H1 (cell line): ENCODE measurements around the gene OR10R2. TPM values are rescaled to one million over a fixed set of nuclear protein-coding genes. Genes with fewer than 3 reads are reported as not detected.

Experiments used
- CTCF ChIA-PET: fragments of 300-600 bp; sonication (Branson Sonifier 250); formaldehyde crosslinking; loops from one replicate; lab custom pipeline; 2021; ENCODE audit not compliant: partially characterized antibody; lab: Charles Lee
- POLR2A ChIA-PET: fragments of 300-600 bp; sonication (Branson Sonifier 250); formaldehyde crosslinking; loops from one replicate; lab custom pipeline; 2021; ENCODE audit warnings: inconsistent platforms; ENCODE audit not compliant: partially characterized antibody; lab: Charles Lee
- DNase-seq, 2 experiments: peaks; one replicate each; pipeline versions ENCODE4 v3.0.0 to v3.0.0-alpha.2; 2010 to 2022; ENCODE audit warnings: low spot score in 2 of 2, low read depth in 1 of 2, mixed read lengths in 1 of 2
- FAIRE-seq: peaks from 2 replicates; lab custom pipeline; 2011; peaks lifted over from hg19 to GRCh38; lab: Jason Lieb, UNC
- H2AFZ ChIP-seq: 2 replicates; pipeline ENCODE4 v1.8.1; 2012; ENCODE audit warnings: low read length, inconsistent platforms
- H2AK5ac ChIP-seq: 2 replicates; pipeline ENCODE4 v1.6.1; 2013; ENCODE audit warnings: low read depth, low read length
- H2BK120ac ChIP-seq: replicated peaks from 2 replicates; pipeline ENCODE3; 2013; ENCODE audit warnings: low read depth, low read length, inconsistent platforms
- H2BK12ac ChIP-seq: 2 replicates; pipeline ENCODE4 v1.6.1; 2013; ENCODE audit warnings: low read depth, low read length
- H2BK15ac ChIP-seq: 2 replicates; pipeline ENCODE4 v1.6.1; 2013; ENCODE audit warnings: low read length
- H2BK20ac ChIP-seq: 2 replicates; pipeline ENCODE4 v1.6.1; 2013; ENCODE audit warnings: low read length
- H2BK5ac ChIP-seq: 2 replicates; pipeline ENCODE4 v1.6.1; 2013; ENCODE audit warnings: low read depth, low read length
- H3K14ac ChIP-seq: 2 replicates; pipeline ENCODE4 v1.6.1; 2013; ENCODE audit warnings: inconsistent platforms; ENCODE audit not compliant: insufficient read length
- H3K18ac ChIP-seq: 2 replicates; pipeline ENCODE4 v1.6.1; 2013; ENCODE audit warnings: low read length; ENCODE audit errors: extremely low read depth
- H3K23ac ChIP-seq: 2 replicates; pipeline ENCODE4 v1.6.1; 2013; ENCODE audit warnings: inconsistent platforms; ENCODE audit not compliant: insufficient read length
- H3K23me2 ChIP-seq: 2 replicates; pipeline ENCODE4 v1.6.1; 2013; ENCODE audit warnings: low read depth, low read length
- H3K27ac ChIP-seq: 2 replicates; pipeline ENCODE4 v1.6.1; 2011; ENCODE audit warnings: low read depth, low read length, inconsistent platforms
- H3K27me3 ChIP-seq, 4 experiments: replicated peaks in 1 of 4; 1 replicate in 1 of 4; 2 replicates in 3 of 4; pipeline versions ENCODE4 v1.6.1 to v1.8.1; 2011 to 2013; ENCODE audit warnings: low read length in 3 of 4, mild to moderate bottlenecking in 3 of 4, inconsistent platforms in 2 of 4, mixed read lengths in 2 of 4, moderate library complexity in 1 of 4; ENCODE audit not compliant: control insufficient read depth in 3 of 4, insufficient read depth in 3 of 4; ENCODE audit errors: extremely low read depth in 1 of 4
- H3K36me3 ChIP-seq, 4 experiments: 2 replicates each; pipeline versions ENCODE4 v1.6.1 to v1.8.1; 2011 to 2013; ENCODE audit warnings: mild to moderate bottlenecking in 4 of 4, low read length in 3 of 4, moderate library complexity in 2 of 4, control low read depth in 1 of 4, inconsistent platforms in 1 of 4; ENCODE audit not compliant: insufficient read depth in 4 of 4, control insufficient read depth in 2 of 4
- H3K4ac ChIP-seq: replicated peaks from 2 replicates; pipeline ENCODE3; 2013; ENCODE audit warnings: low read length, low read depth, mixed read lengths, inconsistent platforms; ENCODE audit not compliant: insufficient read length
- H3K4me1 ChIP-seq, 4 experiments: replicated peaks in 1 of 4; 1 replicate in 1 of 4; 2 replicates in 3 of 4; pipeline versions ENCODE4 v1.6.1 to v1.8.1; 2011 to 2013; ENCODE audit warnings: low read length in 3 of 4, inconsistent platforms in 2 of 4, mixed read lengths in 1 of 4; ENCODE audit not compliant: insufficient read depth in 4 of 4, control insufficient read depth in 3 of 4
- H3K4me2 ChIP-seq, 2 experiments: 2 replicates each; pipeline versions ENCODE4 v1.6.1 to v1.8.1; 2011 to 2013; ENCODE audit warnings: low read depth in 2 of 2, low read length in 2 of 2, control low read depth in 1 of 2, inconsistent platforms in 1 of 2, mild to moderate bottlenecking in 1 of 2; ENCODE audit not compliant: insufficient read depth in 1 of 2
- H3K4me3 ChIP-seq, 4 experiments: fragments of 200-600, 300-600 bp in 1 of 4; sonication (generic), shearing (Covaris generic), sonication (Bioruptor Twin) in 1 of 4; 2 replicates each; pipeline versions ENCODE4 v1.5.1 to v1.8.1; 2011 to 2016; ENCODE audit warnings: low read length in 4 of 4, low read depth in 3 of 4, control low read depth in 2 of 4, inconsistent platforms in 2 of 4, mild to moderate bottlenecking in 2 of 4, mixed read lengths in 1 of 4, moderate library complexity in 1 of 4; ENCODE audit not compliant: insufficient read depth in 2 of 4; ENCODE audit errors: extremely low read depth in 1 of 4
- H3K56ac ChIP-seq: replicated peaks from 2 replicates; pipeline ENCODE3; 2013; ENCODE audit warnings: low read depth, mild to moderate bottlenecking, mixed read lengths, low read length, inconsistent platforms; ENCODE audit not compliant: insufficient read length
- H3K79me1 ChIP-seq: 2 replicates; pipeline ENCODE4 v1.6.1; 2013; ENCODE audit warnings: low read depth, low read length, control low read depth
- H3K79me2 ChIP-seq, 2 experiments: 2 replicates each; pipeline versions ENCODE4 v1.6.1 to v1.8.1; 2012 to 2013; ENCODE audit warnings: low read length in 2 of 2, mild to moderate bottlenecking in 2 of 2, inconsistent platforms in 1 of 2; ENCODE audit not compliant: insufficient read depth in 2 of 2, control insufficient read depth in 1 of 2
- H3K9ac ChIP-seq, 4 experiments: replicated peaks in 1 of 4; 1 replicate in 1 of 4; 2 replicates in 3 of 4; pipeline versions ENCODE4 v1.6.1 to v1.8.1; 2011 to 2013; ENCODE audit warnings: low read depth in 3 of 4, low read length in 3 of 4, control low read depth in 2 of 4, mild to moderate bottlenecking in 2 of 4, moderate library complexity in 2 of 4, inconsistent platforms in 1 of 4; ENCODE audit errors: extremely low read depth in 1 of 4
- H3K9me3 ChIP-seq, 2 experiments: 2 replicates each; pipeline versions ENCODE4 v1.6.1 to v1.8.1; 2012 to 2013; ENCODE audit warnings: mild to moderate bottlenecking in 2 of 2, moderate library complexity in 2 of 2, control low read depth in 1 of 2, inconsistent platforms in 1 of 2, low read depth in 1 of 2, low read length in 1 of 2, mixed read lengths in 1 of 2; ENCODE audit not compliant: insufficient read depth in 2 of 2
- H4K20me1 ChIP-seq, 2 experiments: replicated peaks in 1 of 2; 2 replicates each; pipeline versions ENCODE3 to v1.8.1; 2011 to 2013; ENCODE audit warnings: inconsistent platforms in 2 of 2, low read length in 2 of 2, mild to moderate bottlenecking in 1 of 2; ENCODE audit not compliant: insufficient read depth in 2 of 2, control insufficient read depth in 1 of 2
- H4K5ac ChIP-seq: 2 replicates; pipeline ENCODE4 v1.6.1; 2013; ENCODE audit warnings: low read length, low read depth, mixed read lengths, inconsistent platforms; ENCODE audit not compliant: insufficient read length
- H4K8ac ChIP-seq: 2 replicates; pipeline ENCODE4 v1.8.0; 2013; ENCODE audit warnings: mild to moderate bottlenecking, moderate library complexity, low read length, inconsistent platforms; ENCODE audit not compliant: insufficient read depth; ENCODE audit errors: extremely low read depth
- H4K91ac ChIP-seq: replicated peaks from 2 replicates; pipeline ENCODE3; 2013; ENCODE audit warnings: low read length, mixed read lengths, inconsistent platforms; ENCODE audit not compliant: insufficient read length
- BACH1 ChIP-seq: IDR thresholded peaks from 2 replicates; pipeline ENCODE4 v1.6.1; 2012; ENCODE audit warnings: low read length, improper control_type of control experiment
- BCL11A ChIP-seq, 2 experiments: IDR thresholded peaks; one replicate each; pipeline ENCODE4 v1.6.1; 2011; ENCODE audit warnings: low read depth in 2 of 2, low read length in 2 of 2, mild to moderate bottlenecking in 2 of 2
- BRCA1 ChIP-seq: IDR thresholded peaks from 2 replicates; pipeline ENCODE4 v1.6.1; 2012; ENCODE audit warnings: low read depth, low read length, improper control_type of control experiment
- CBX8 ChIP-seq: fragments of 300-800, 300-1000 bp; sonication (generic); IDR thresholded peaks from 2 replicates; pipeline ENCODE4 v1.7.1; 2016; ENCODE audit warnings: low read depth, low read length, borderline replicate concordance
- CEBPB ChIP-seq: IDR thresholded peaks from 2 replicates; pipeline ENCODE4 v1.6.1; 2012; ENCODE audit warnings: low read depth, low read length
- CHD2 ChIP-seq: IDR thresholded peaks from 2 replicates; pipeline ENCODE4 v1.6.1; 2012; ENCODE audit warnings: low read length, improper control_type of control experiment
- EP300 ChIP-seq, 2 experiments: IDR thresholded peaks; 1 replicate in 1 of 2; 2 replicates in 1 of 2; pipeline ENCODE4 v1.6.1; 2011 to 2012; ENCODE audit warnings: low read depth in 2 of 2, low read length in 2 of 2, mild to moderate bottlenecking in 2 of 2, borderline replicate concordance in 1 of 2, inconsistent platforms in 1 of 2, moderate library complexity in 1 of 2
- EZH2 ChIP-seq: fragments of 200-600 bp; sonication (generic); IDR thresholded peaks from 2 replicates; pipeline ENCODE4 v1.7.1; 2012; ENCODE audit warnings: low read depth, mild to moderate bottlenecking, moderate library complexity, low read length, inconsistent platforms; ENCODE audit not compliant: severe bottlenecking
- HDAC6 ChIP-seq: IDR thresholded peaks from one replicate; pipeline ENCODE4 v1.7.1; 2012; ENCODE audit warnings: low read depth, mild to moderate bottlenecking, inconsistent platforms, low read length, moderate library complexity
- KDM4A ChIP-seq: IDR thresholded peaks from one replicate; pipeline ENCODE4 v1.7.1; 2012; ENCODE audit warnings: low read depth, mild to moderate bottlenecking, moderate library complexity, low read length, inconsistent platforms; ENCODE audit not compliant: severe bottlenecking
- MAX ChIP-seq: IDR thresholded peaks from 2 replicates; pipeline ENCODE4 v1.6.1; 2012; ENCODE audit warnings: inconsistent platforms
- POLR2A ChIP-seq, 2 experiments: IDR thresholded peaks; 1 replicate in 1 of 2; 2 replicates in 1 of 2; pipeline ENCODE4 v1.6.1; 2011; ENCODE audit warnings: low read depth in 2 of 2, low read length in 2 of 2, mild to moderate bottlenecking in 2 of 2; ENCODE audit errors: control extremely low read depth in 1 of 2
- RAD21 ChIP-seq, 2 experiments: IDR thresholded peaks in 1 of 2; conservative IDR thresholded peaks in 1 of 2; 2 replicates each; pipeline ENCODE4 v1.6.1; 2011; ENCODE audit warnings: low read depth in 2 of 2, low read length in 2 of 2, improper control_type of control experiment in 1 of 2, inconsistent platforms in 1 of 2, mild to moderate bottlenecking in 1 of 2, moderate library complexity in 1 of 2
- RBBP5 ChIP-seq: IDR thresholded peaks from 2 replicates; pipeline ENCODE4 v1.7.1; 2012; ENCODE audit warnings: low read depth, mild to moderate bottlenecking, inconsistent platforms, low read length, moderate library complexity, borderline replicate concordance
- TBP ChIP-seq: IDR thresholded peaks from 2 replicates; pipeline ENCODE4 v1.6.1; 2011; ENCODE audit warnings: low read depth, low read length, improper control_type of control experiment
- YY1 ChIP-seq: IDR thresholded peaks from 2 replicates; pipeline ENCODE4 v1.6.1; 2011; ENCODE audit warnings: low read depth, mild to moderate bottlenecking, low read length
- ZNF274 ChIP-seq: IDR thresholded peaks from 2 replicates; pipeline ENCODE4 v1.7.0; 2012; ENCODE audit warnings: low read length, borderline replicate concordance; ENCODE audit errors: extremely low read depth
- polyA plus RNA-seq, 7 experiments: library from polyadenylated mRNA; depleted of rRNA in 3 of 7; stranded (reverse) in 5 of 7; unstranded in 2 of 7; fragments of >200 nt in 5 of 7; fragments of 200-250 nt in 2 of 7; gene quantifications; 1 replicate in 5 of 7; 2 replicates in 1 of 7; 4 replicates in 1 of 7; pipeline versions ENCODE4 v1.2.1 to v1.2.3, GENCODE V29; 2011 to 2013; ENCODE audit warnings: missing spikeins in 2 of 7, mixed read lengths in 2 of 7
- total RNA-seq: library from RNA; stranded (reverse); fragmentation: NEBNext Ultra II Directional; extraction: Animal tissue kit (Norgen Biotek cat#: 25700); gene quantifications from 2 replicates; pipeline ENCODE4 v1.2.1, GENCODE V29; 2021

The OR10R2 gene
- total and polyA plus RNA-seq, 2 of the 8 experiments (the other 6 are each of a cell fraction or from before 2014, with no cell fraction given), result not detected

GRCh38 chr1:158457246-158457645 lies 14.8 kb upstream of the OR10R2 start:
- H3K27me3 ChIP-seq, result no peaks in the 10 kb centered on the region
- no peaks in the 10 kb centered on the region for H3K4me1 ChIP-seq
- no peak overlapping the region for H2AK5ac ChIP-seq
- H4K91ac ChIP-seq, result no peak overlapping the region
- TF ChIP-seq RAD21 (IDR thresholded peaks at IDR 0.05 in 1 of 2, conservative IDR thresholded peaks at IDR 0.05 in 1 of 2; ENCODE audit: low read depth in 2 of 2, low read length in 2 of 2) (no peak), CBX8 (no peak), ZNF274 (no peak), CEBPB (no peak), YY1 (no peak), BRCA1 (no peak), BCL11A (IDR thresholded peaks at IDR 0.05; ENCODE audit: low read depth in 2 of 2, low read length in 2 of 2) (no peak), MAX (no peak), RBBP5 (no peak), EZH2 (no peak), CHD2 (no peak), EP300 (IDR thresholded peaks at IDR 0.05; ENCODE audit: borderline replicate concordance in 1 of 2, low read depth in 2 of 2, low read length in 2 of 2) (no peak), HDAC6 (no peak), TBP (no peak), KDM4A (no peak), POLR2A (IDR thresholded peaks at IDR 0.05; ENCODE audit: control extremely low read depth in 1 of 2, low read depth in 2 of 2, low read length in 2 of 2) (no peak), BACH1 (no peak)
- no peaks in the 10 kb centered on the region for H3K79me1 ChIP-seq
- H3K14ac ChIP-seq, result no peak overlapping the region
- H3K23ac ChIP-seq, result no peak overlapping the region
- no peak overlapping the region for H3K4me3 ChIP-seq
- H3K79me2 ChIP-seq, result no peaks in the 10 kb centered on the region
- H2BK12ac ChIP-seq, result no peak overlapping the region
- H3K4ac ChIP-seq, result no peak overlapping the region
- no peaks in the 10 kb centered on the region for H3K36me3 ChIP-seq
- H2BK20ac ChIP-seq, result no peak overlapping the region
- H3K9me3 ChIP-seq, result no peaks in the 10 kb centered on the region
- no peak overlapping the region for H3K4me2 ChIP-seq
- no peak overlapping the region for H4K5ac ChIP-seq
- no peaks in the 10 kb centered on the region for H3K23me2 ChIP-seq
- ChIA-PET POLR2A (no interaction called here), CTCF (no interaction called here)
- H2BK5ac ChIP-seq, result no peak overlapping the region
- no peak overlapping the region for H3K27ac ChIP-seq
- H2BK120ac ChIP-seq, result no peak overlapping the region
- no peak overlapping the region for H3K18ac ChIP-seq
- no peak overlapping the region for H3K9ac ChIP-seq
- no peaks in the 10 kb centered on the region for H4K20me1 ChIP-seq
- no peak overlapping the region for H2BK15ac ChIP-seq
- no peak overlapping the region for H3K56ac ChIP-seq
- FAIRE-seq, result no peak
- DNase-seq, result no peak
- H4K8ac ChIP-seq, result no peak overlapping the region
- no peak overlapping the region for H2AFZ ChIP-seq
